Stimulated activated CD8-positive, alpha-beta memory T cell treated with anti-CD3 and anti-CD28 coated beads, Interleukin-4, amount 100 ng/mL, for 1 hour (primary cell): ENCODE measurements around the gene TCHH.

Experiments
- DNase-seq, 2 donors: peaks; one replicate each; pipeline ENCODE4 v3.0.0-alpha.2; 2020; ENCODE audit warnings: low read depth in 2 of 2, low spot score in 1 of 2

The TCHH gene

DNA sequence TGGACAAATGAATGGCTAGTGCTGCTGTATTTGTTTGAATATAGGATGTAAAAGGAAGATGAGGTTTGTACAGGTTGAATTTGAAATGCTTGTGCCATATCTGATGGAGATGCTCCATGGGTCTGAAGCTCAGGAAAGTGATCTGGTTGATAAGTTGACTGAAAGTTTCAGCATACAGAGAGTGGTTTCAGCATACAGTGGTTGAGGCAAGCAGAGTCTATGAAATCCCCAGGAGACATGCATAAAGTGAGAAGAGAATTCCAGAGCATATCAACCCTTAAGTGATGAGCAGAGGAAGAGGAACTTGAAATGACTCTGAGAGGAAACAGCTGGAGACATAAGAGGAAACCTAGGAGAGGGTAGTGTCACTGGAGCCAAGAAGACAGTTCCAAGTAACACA, 48.1 kb downstream of the TCHH start:
- no peak for DNase-seq

DNA sequence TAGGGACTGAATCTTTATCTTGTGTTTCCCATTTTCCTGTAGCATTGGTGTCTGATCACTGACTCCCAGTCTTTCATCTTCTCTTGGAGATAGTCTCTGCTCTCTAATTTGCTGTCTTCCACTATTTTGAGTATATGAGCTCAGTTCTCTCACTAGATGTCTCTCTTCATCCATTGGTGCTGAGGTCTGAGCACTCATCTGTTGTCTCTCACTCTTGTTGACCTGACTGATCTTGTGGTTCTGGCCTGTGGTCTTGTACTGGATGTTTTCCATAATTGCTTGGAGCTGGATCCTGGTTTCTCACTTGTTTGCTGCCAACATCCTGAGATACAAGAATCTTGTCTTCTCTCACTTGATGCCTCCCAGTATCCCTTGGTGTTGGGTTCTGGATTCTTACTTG, 53.3 kb downstream of the TCHH start:
- no peak for DNase-seq
